SK-N-SH (cell line): Measurements from ENCODE around the gene MTG1.

Experiments used
- CHD2 ChIP-seq: fragments of 150-350 bp; IDR thresholded peaks from 2 replicates; pipeline ENCODE4 v1.6.1; 2018; ENCODE audit warnings: low read length; ENCODE audit not compliant: partially characterized antibody
- CTCF ChIP-seq: fragments of 200-600 bp; sonication (generic); IDR thresholded peaks from 2 replicates; pipeline ENCODE4 v1.6.1; 2017; ENCODE audit warnings: antibody characterized with exemption, mild to moderate bottlenecking, moderate library complexity
- EP300 ChIP-seq, 2 experiments: IDR thresholded peaks; 2 replicates each; pipeline versions ENCODE4 v1.4.0 to v1.6.1; 2012; ENCODE audit warnings: borderline replicate concordance in 1 of 2, low read depth in 1 of 2, low read length in 1 of 2
- EZH2phosphoT487 ChIP-seq: fragments of 200-600 bp; sonication (generic); IDR thresholded peaks from 2 replicates; pipeline ENCODE4 v1.6.1; 2017; ENCODE audit warnings: low read depth, mixed run types, mild to moderate bottlenecking, antibody characterized with exemption, moderate library complexity, borderline replicate concordance
- FOXM1 ChIP-seq: IDR thresholded peaks from 2 replicates; pipeline ENCODE4 v1.4.0; 2012; ENCODE audit warnings: low read depth, mild to moderate bottlenecking
- GABPA ChIP-seq: IDR thresholded peaks from 2 replicates; pipeline ENCODE4 v1.4.0; 2012; ENCODE audit warnings: low read depth, mild to moderate bottlenecking
- JUND ChIP-seq: IDR thresholded peaks from 2 replicates; pipeline ENCODE4 v1.4.0; 2012
- MAX ChIP-seq: IDR thresholded peaks from 2 replicates; pipeline ENCODE4 v1.4.0; 2012; ENCODE audit warnings: low read depth
- NFIC ChIP-seq: IDR thresholded peaks from 2 replicates; pipeline ENCODE4 v1.4.0; 2012; ENCODE audit warnings: borderline replicate concordance
- POLR2AphosphoS5 ChIP-seq: IDR thresholded peaks from 2 replicates; pipeline ENCODE4 v1.6.1; 2012; ENCODE audit warnings: low read depth, low read length
- REST ChIP-seq: IDR thresholded peaks from 2 replicates; pipeline ENCODE4 v1.6.1; 2012; ENCODE audit warnings: mild to moderate bottlenecking, low read depth, low read length, moderate library complexity
- TAF1 ChIP-seq: IDR thresholded peaks from 2 replicates; pipeline ENCODE4 v1.6.1; 2012; ENCODE audit warnings: low read depth, mild to moderate bottlenecking, low read length, moderate library complexity, borderline replicate concordance
- YY1 ChIP-seq: IDR thresholded peaks from 2 replicates; pipeline ENCODE4 v1.4.0; 2012; ENCODE audit warnings: low read depth, mild to moderate bottlenecking
- TF ChIP-seq, protein P1 (sequence below): fragments of 150-350 bp; IDR thresholded peaks from 2 replicates; pipeline ENCODE4 v1.6.1; 2016; ENCODE audit warnings: mild to moderate bottlenecking, low read depth, low read length

DNA sequence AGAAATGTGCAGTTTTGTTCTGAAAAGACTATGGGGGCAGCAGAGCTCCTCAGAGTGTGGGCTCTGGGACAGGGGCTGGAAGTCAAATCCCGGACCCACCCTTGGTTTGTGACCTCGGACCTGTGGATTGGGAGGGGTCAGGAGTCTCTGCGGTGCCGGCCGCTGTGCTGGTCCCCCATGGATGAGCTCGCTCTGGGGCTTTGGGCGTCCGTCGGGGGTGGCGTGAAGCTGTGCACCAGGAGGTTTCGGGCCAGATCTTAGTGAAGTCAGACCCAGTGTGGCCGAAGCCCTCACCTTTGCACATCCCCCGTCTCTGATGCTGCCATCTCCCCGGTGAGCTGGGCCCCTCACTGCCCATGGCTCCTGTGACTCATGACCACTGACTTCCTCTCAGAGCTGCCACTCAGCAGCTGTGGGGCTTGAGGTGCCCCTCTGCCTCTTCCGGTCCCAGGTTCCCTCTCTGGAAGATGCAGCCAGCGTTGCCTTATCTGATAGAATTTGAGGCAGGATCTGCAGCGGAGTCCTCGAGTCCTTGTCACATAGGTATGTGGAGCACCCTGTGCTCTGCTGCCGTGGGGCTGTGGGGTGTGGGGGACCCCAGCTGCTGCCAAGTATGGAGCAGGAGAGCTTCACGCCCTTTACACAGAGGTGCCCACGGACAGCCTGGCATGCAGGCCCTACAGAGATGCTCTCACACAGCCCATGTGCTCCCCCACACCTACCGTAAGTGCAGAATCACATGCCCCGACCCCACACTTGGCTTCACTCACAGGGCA lies 48.4 kb downstream of the MTG1 start:
- TF ChIP-seq CTCF (no peak), TAF1 (no peak), MAX (no peak), REST (no peak), CHD2 (no peak), POLR2AphosphoS5 (no peak), EP300 (IDR thresholded peaks at IDR 0.05; ENCODE audit: borderline replicate concordance in 1 of 2, low read depth in 1 of 2, low read length in 1 of 2) (no peak), EZH2phosphoT487 (no peak), FOXM1 (no peak), NFIC (no peak), YY1 (no peak), JUND (no peak), GABPA (no peak)
- TF ChIP-seq, protein P1, sequence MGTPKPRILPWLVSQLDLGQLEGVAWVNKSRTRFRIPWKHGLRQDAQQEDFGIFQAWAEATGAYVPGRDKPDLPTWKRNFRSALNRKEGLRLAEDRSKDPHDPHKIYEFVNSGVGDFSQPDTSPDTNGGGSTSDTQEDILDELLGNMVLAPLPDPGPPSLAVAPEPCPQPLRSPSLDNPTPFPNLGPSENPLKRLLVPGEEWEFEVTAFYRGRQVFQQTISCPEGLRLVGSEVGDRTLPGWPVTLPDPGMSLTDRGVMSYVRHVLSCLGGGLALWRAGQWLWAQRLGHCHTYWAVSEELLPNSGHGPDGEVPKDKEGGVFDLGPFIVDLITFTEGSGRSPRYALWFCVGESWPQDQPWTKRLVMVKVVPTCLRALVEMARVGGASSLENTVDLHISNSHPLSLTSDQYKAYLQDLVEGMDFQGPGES = no peak
